Thoracic aorta (tissue), 2 donors: ENCODE measurements around the gene BUD31. TPM values are rescaled to one million over a fixed set of nuclear protein-coding genes. Genes with fewer than 3 reads are reported as not detected.

ENCODE experiments used
- ATAC-seq: fragments of 150-250 bp; one replicate; pipeline ENCODE4 v1.8.0; 2017; ENCODE audit warnings: low read depth; ENCODE audit not compliant: insufficient number of reproducible peaks, low FRiP score
- DNase-seq: peaks from one replicate; pipeline ENCODE4 v3.0.0-alpha.2; 2020; ENCODE audit warnings: low spot score
- H3K27ac ChIP-seq, 2 donors: fragments of 200-600 bp; sonication (generic); 1 replicate in 1 of 2; 2 replicates in 1 of 2; pipeline ENCODE4 v1.5.1; 2016; ENCODE audit warnings: mild to moderate bottlenecking in 2 of 2, moderate library complexity in 2 of 2
- H3K27me3 ChIP-seq: fragments of 200-600 bp; sonication (generic); replicated peaks from 2 replicates; pipeline ENCODE4 v1.6.0; 2016; ENCODE audit warnings: mild to moderate bottlenecking; ENCODE audit not compliant: insufficient read depth
- H3K36me3 ChIP-seq: fragments of 200-600 bp; sonication (generic); one replicate; pipeline ENCODE4 v1.5.1; 2016
- H3K4me1 ChIP-seq, 2 donors: fragments of 200-600 bp; sonication (generic); 1 replicate in 1 of 2; 2 replicates in 1 of 2; pipeline versions ENCODE4 v1.5.1 to v1.6.0; 2016; ENCODE audit warnings: low read depth in 2 of 2, mild to moderate bottlenecking in 1 of 2; ENCODE audit not compliant: control insufficient read depth in 1 of 2
- H3K4me3 ChIP-seq: fragments of 200-600 bp; sonication (generic); 2 replicates; pipeline ENCODE4 v1.5.1; 2016; ENCODE audit warnings: mild to moderate bottlenecking
- H3K9me3 ChIP-seq: fragments of 200-600 bp; sonication (generic); 2 replicates; pipeline ENCODE4 v1.5.1; 2016
- CTCF ChIP-seq: fragments of 200-600 bp; sonication (generic); IDR thresholded peaks from one replicate; pipeline ENCODE4 v1.5.1; 2019; ENCODE audit warnings: antibody characterized with exemption
- total RNA-seq, 2 donors: library from RNA; depleted of rRNA; stranded (reverse); fragments of >200 nt; gene quantifications; one replicate each; pipeline versions ENCODE4 v1.1.0 to v1.2.3, GENCODE V29; 2016

The BUD31 gene
- total RNA-seq, 2 donors from 2014 or later, result 52.3 to 78.1 TPM

GRCh38 chr7:99404235-99404976 is 4.4 kb upstream of the BUD31 start:
- H3K27me3 ChIP-seq, result no peaks in the 10 kb centered on the region
- ATAC-seq (no peak), DNase-seq (no peak)
- H3K4me3 ChIP-seq, result no peak overlapping the region
- H3K9me3 ChIP-seq, result no peaks in the 10 kb centered on the region
- peaks cover 33% of the 10 kb centered on the region for H3K36me3 ChIP-seq
- TF ChIP-seq CTCF, result no peak
- peaks cover 15 to 21% of the 10 kb centered on the region in 2 donors for H3K4me1 ChIP-seq
- H3K27ac ChIP-seq, result no peak overlapping the region

- no peak overlapping the region for H3K4me3 ChIP-seq
- TF ChIP-seq CTCF, result no peak
- DNase-seq (no peak), ATAC-seq (no peak)
- peaks cover 28% of the 10 kb centered on the region for H3K36me3 ChIP-seq
- no peaks in the 10 kb centered on the region for H3K9me3 ChIP-seq
- H3K27me3 ChIP-seq, result no peaks in the 10 kb centered on the region
- H3K4me1 ChIP-seq, result peaks cover 19 to 26% of the 10 kb centered on the region in 2 donors
- H3K27ac ChIP-seq, result no peak overlapping the region
Measured at GRCh38 chr7:99404977-99405320, 3.8 kb upstream of the BUD31 start.

GRCh38 chr7:99406557-99406956 is 2.2 kb upstream of the BUD31 start:
- no peak overlapping the region for H3K4me3 ChIP-seq
- no peak overlapping the region for H3K27ac ChIP-seq
- peaks cover 24 to 32% of the 10 kb centered on the region in 2 donors for H3K4me1 ChIP-seq
- peaks cover 21% of the 10 kb centered on the region for H3K36me3 ChIP-seq
- H3K27me3 ChIP-seq, result no peaks in the 10 kb centered on the region
- H3K9me3 ChIP-seq, result no peaks in the 10 kb centered on the region
- ATAC-seq (no peak), DNase-seq (no peak)
- TF ChIP-seq CTCF, result no peak

- peaks cover 24% of the 10 kb centered on the region for H3K36me3 ChIP-seq
- H3K4me1 ChIP-seq, result peaks cover 24 to 32% of the 10 kb centered on the region in 2 donors
- no peaks in the 10 kb centered on the region for H3K27me3 ChIP-seq
- peak; percentile 67 for ATAC-seq
- no peak for TF ChIP-seq CTCF
- DNase-seq, result peak; percentile 77
- no peaks in the 10 kb centered on the region for H3K9me3 ChIP-seq
- peak overlapping the region; percentile 96 for H3K4me3 ChIP-seq
- H3K27ac ChIP-seq, result peak overlapping the region; percentile 95 to 96
Measured at GRCh38 chr7:99407872-99408378, 844 bp upstream of the BUD31 start.

GRCh38 chr7:99409192-99409572 is 413 bp downstream of the BUD31 start:
- DNase-seq (no peak), ATAC-seq (no peak)
- TF ChIP-seq CTCF, result no peak
- Histone ChIP-seq H3K36me3 (peaks cover 29% of the 10 kb centered on the region), H3K27me3 (no peaks in the 10 kb centered on the region), H3K4me1 (peaks cover 24 to 32% of the 10 kb centered on the region in 2 donors), H3K9me3 (no peaks in the 10 kb centered on the region), H3K27ac (peak overlapping the region; percentile 95 to 96), H3K4me3 (peak overlapping the region; percentile 96)
